Measurements from ENCODE around the gene TMEM87B.
A peak's percentile ranks its signal among the peaks of the same experiment; 100 is the strongest.

Gene TMEM87B

DNA sequence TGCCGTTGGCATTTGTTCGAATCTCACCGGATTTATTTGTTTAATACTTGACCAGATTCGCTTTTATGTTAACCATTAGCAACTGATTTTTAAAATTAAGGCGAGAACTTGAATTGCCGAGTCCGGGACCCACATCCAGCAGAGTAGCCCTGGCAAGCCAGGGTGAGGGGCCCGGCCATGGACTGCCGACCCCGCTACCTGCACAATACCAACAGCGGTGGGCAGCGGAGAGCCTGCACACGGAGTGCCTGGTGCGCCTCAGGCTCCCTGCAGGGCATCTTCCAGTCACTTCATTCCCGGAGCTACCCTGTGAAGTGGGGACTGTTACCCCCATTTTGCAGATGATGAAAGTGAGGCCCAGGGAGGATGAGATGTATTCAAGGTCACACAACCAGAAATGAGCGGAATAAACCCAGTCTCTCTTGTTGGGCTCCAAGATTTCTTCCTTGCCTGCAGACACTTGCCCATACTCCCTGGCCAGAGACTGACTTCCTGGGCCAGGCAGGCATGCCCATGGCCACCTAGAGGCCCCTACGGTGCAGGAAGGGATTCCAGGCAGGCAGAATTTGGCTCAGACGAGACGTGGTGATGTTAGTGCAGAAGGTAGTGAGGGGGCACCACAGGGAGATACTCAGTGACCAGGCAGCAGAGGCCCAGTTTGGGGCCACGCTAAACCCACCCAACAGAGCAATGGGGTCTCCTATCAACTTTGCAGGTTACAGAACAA lies 86.0 kb downstream of the TMEM87B start:
- DNase-seq (ENCODE audit: low spot score), result peak; percentile 13
- in situ Hi-C loops (cut with MboI; ENCODE audit: low sequenced_read_pairs, unreplicated experiment), result no loop called here
- TF ChIP-seq, protein P1, sequence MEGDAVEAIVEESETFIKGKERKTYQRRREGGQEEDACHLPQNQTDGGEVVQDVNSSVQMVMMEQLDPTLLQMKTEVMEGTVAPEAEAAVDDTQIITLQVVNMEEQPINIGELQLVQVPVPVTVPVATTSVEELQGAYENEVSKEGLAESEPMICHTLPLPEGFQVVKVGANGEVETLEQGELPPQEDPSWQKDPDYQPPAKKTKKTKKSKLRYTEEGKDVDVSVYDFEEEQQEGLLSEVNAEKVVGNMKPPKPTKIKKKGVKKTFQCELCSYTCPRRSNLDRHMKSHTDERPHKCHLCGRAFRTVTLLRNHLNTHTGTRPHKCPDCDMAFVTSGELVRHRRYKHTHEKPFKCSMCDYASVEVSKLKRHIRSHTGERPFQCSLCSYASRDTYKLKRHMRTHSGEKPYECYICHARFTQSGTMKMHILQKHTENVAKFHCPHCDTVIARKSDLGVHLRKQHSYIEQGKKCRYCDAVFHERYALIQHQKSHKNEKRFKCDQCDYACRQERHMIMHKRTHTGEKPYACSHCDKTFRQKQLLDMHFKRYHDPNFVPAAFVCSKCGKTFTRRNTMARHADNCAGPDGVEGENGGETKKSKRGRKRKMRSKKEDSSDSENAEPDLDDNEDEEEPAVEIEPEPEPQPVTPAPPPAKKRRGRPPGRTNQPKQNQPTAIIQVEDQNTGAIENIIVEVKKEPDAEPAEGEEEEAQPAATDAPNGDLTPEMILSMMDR (IDR thresholded peaks at IDR 0.05; ENCODE audit: borderline replicate concordance, control extremely low read depth, extremely low read depth, insufficient read depth, missing control alignments), result no peak

DNA sequence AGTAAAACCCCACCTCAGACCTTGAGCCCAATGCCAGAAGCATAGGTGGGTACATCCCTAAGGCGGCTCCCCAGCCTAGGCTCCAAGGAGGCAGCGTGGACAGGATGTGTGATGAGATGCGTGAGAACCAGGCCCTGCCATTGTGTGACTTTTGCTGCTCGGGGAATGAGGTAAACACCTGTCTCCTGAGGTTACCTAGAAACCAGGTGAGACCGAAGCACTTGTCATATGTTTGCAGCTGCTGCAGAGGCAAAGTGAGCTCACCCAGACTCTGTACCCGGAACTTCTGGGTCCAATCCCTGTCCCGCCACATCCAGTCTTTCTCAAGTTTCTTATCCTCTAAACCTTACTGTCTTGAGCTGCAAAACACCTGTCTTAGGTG lies 86.5 kb downstream of the TMEM87B start:
- TF ChIP-seq, protein P1 (IDR thresholded peaks at IDR 0.05; ENCODE audit: borderline replicate concordance, control extremely low read depth, extremely low read depth, insufficient read depth, missing control alignments), result no peak
- in situ Hi-C loops (cut with MboI; ENCODE audit: low sequenced_read_pairs, unreplicated experiment), result no loop called here
- peak; percentile 12 for DNase-seq (ENCODE audit: low spot score)

DNA sequence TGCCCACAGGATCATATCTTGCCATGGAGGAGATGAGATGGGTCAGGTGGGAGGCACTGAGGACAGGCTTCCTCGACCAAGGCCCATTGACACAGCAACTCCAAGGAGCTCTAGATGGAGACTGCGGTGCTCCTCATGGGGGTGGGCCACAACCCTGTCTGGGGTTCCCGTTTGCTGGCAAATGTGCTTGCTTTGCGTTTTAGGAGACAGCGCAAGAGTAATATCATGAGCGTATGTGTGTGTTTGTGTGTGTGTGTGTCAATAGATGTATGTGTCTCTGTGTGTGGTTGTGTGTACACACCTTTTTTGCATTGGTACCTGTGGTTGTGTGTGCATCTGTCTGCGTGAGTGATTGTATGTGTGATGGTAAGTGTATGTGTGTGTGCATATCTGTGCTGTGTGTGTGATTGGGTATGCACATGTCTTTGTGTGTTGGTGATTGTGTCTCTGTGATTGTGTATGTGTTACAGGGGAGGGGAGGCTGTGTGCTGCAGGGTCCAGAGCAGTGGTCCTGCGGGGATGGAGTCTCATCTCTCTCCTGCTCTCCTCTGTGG lies 87.5 kb downstream of the TMEM87B start:
- no peak for DNase-seq (ENCODE audit: low spot score)
- TF ChIP-seq, protein P1 (IDR thresholded peaks at IDR 0.05; ENCODE audit: borderline replicate concordance, control extremely low read depth, extremely low read depth, insufficient read depth, missing control alignments), result no peak
- in situ Hi-C loops (cut with MboI; ENCODE audit: low sequenced_read_pairs, unreplicated experiment), result no loop called here

DNA sequence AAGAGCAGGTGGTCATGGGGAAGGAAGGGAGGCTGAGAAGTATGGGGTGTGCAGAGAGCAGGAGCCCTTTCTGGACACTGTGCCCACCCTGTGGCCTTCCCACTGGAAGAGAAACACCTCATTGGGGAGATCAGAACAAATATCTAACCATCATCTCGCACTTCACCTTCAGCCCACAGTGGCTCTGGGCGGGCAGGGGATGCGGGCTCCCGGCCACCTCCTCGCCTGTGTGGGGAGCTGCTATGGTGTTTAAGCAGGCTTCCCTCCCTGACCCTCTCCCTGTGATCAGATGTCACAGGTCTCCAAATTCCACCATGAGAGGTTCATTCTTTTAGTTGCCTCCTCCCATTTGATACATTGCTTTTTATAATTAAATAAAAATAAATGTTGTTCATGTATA lies 88.1 kb downstream of the TMEM87B start:
- peak; percentile 8 for DNase-seq (ENCODE audit: low spot score)
- TF ChIP-seq, protein P1 (IDR thresholded peaks at IDR 0.05; ENCODE audit: borderline replicate concordance, control extremely low read depth, extremely low read depth, insufficient read depth, missing control alignments), result no peak
- in situ Hi-C loops (cut with MboI; ENCODE audit: low sequenced_read_pairs, unreplicated experiment), result no loop called here

DNA sequence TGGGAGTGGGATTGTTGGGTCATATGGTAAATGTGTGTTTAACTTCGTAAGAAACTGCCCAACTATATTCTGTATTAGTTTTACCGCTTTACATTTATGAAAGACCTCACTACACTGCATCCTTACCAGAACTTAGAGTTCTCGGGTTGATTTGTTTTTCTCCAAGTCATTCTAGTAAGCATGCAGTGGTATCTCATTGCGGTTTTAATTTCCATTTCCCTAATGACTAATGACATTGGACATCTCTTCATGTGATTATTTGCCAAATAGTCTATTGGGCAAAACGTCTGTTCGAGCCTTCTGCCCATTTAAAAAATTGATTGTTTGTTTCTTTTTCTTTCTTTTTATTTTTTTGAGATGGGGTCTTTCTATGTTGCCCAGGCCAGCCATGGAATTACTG lies 89.9 kb downstream of the TMEM87B start:
- in situ Hi-C loops (cut with MboI; ENCODE audit: low sequenced_read_pairs, unreplicated experiment), result no loop called here
- TF ChIP-seq, protein P1 (IDR thresholded peaks at IDR 0.05; ENCODE audit: borderline replicate concordance, control extremely low read depth, extremely low read depth, insufficient read depth, missing control alignments), result no peak
- DNase-seq (ENCODE audit: low spot score), result no peak

DNA sequence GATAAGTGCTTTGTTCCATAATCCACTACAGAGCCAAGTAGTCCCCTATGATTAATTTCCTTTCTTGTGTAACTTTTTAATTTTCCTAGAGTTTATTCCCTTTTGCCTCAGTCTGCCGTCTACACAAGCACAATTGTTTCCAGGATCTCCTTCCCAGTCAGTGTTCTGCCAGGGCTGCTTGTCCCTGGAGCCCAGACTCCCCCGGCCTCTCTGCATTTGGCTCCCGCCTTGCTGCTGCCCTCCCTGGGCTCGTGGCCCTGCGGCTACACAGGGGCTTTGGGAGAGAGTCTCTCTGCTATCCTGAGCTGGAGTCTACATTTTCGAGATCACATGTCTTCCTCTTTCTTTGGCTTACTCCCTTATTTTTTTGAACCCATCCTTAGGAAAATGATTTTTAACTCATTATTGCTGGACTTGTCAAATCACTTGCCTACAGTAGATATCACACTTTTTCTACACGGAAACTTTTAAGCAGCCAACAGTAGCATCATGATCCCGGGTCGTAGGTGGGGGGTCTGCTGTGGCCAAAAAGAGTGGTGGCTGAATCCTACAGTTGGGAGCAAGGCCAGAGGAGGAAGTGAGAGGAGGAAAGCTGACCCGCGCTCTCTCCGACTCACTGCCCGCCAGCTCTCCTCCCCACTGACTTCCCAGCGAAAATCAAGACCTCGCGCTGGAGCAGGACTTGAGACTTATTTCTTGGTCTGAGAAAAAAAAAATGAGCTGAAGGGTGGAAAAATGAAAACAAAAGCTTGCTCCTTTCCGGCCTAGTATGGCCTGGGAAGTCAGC lies 92.5 kb downstream of the TMEM87B start:
- TF ChIP-seq, protein P1 (IDR thresholded peaks at IDR 0.05; ENCODE audit: borderline replicate concordance, control extremely low read depth, extremely low read depth, insufficient read depth, missing control alignments), result no peak
- in situ Hi-C loops (cut with MboI; ENCODE audit: low sequenced_read_pairs, unreplicated experiment), result no loop called here
- DNase-seq (ENCODE audit: low spot score), result no peak

Measured in GM13976 (cell line).